H1 (cell line): ENCODE measurements around the gene SUMF1. TPM values are rescaled to one million over a fixed set of nuclear protein-coding genes. Genes with fewer than 3 reads are reported as not detected.

ENCODE experiments used
- CTCF ChIA-PET: fragments of 300-600 bp; sonication (Branson Sonifier 250); formaldehyde crosslinking; loops from one replicate; lab custom pipeline; 2021; ENCODE audit not compliant: partially characterized antibody; lab: Charles Lee
- POLR2A ChIA-PET: fragments of 300-600 bp; sonication (Branson Sonifier 250); formaldehyde crosslinking; loops from one replicate; lab custom pipeline; 2021; ENCODE audit warnings: inconsistent platforms; ENCODE audit not compliant: partially characterized antibody; lab: Charles Lee
- DNase-seq, 2 experiments: peaks; one replicate each; pipeline versions ENCODE4 v3.0.0 to v3.0.0-alpha.2; 2010 to 2022; ENCODE audit warnings: low spot score in 2 of 2, low read depth in 1 of 2, mixed read lengths in 1 of 2
- FAIRE-seq: peaks from 2 replicates; lab custom pipeline; 2011; peaks lifted over from hg19 to GRCh38; lab: Jason Lieb, UNC
- H2AFZ ChIP-seq: 2 replicates; pipeline ENCODE4 v1.8.1; 2012; ENCODE audit warnings: low read length, inconsistent platforms
- H2AK5ac ChIP-seq: 2 replicates; pipeline ENCODE4 v1.6.1; 2013; ENCODE audit warnings: low read depth, low read length
- H2BK120ac ChIP-seq: replicated peaks from 2 replicates; pipeline ENCODE3; 2013; ENCODE audit warnings: low read depth, low read length, inconsistent platforms
- H2BK12ac ChIP-seq: 2 replicates; pipeline ENCODE4 v1.6.1; 2013; ENCODE audit warnings: low read depth, low read length
- H2BK15ac ChIP-seq: 2 replicates; pipeline ENCODE4 v1.6.1; 2013; ENCODE audit warnings: low read length
- H2BK20ac ChIP-seq: 2 replicates; pipeline ENCODE4 v1.6.1; 2013; ENCODE audit warnings: low read length
- H2BK5ac ChIP-seq: 2 replicates; pipeline ENCODE4 v1.6.1; 2013; ENCODE audit warnings: low read depth, low read length
- H3K14ac ChIP-seq: 2 replicates; pipeline ENCODE4 v1.6.1; 2013; ENCODE audit warnings: inconsistent platforms; ENCODE audit not compliant: insufficient read length
- H3K18ac ChIP-seq: 2 replicates; pipeline ENCODE4 v1.6.1; 2013; ENCODE audit warnings: low read length; ENCODE audit errors: extremely low read depth
- H3K23ac ChIP-seq: 2 replicates; pipeline ENCODE4 v1.6.1; 2013; ENCODE audit warnings: inconsistent platforms; ENCODE audit not compliant: insufficient read length
- H3K23me2 ChIP-seq: 2 replicates; pipeline ENCODE4 v1.6.1; 2013; ENCODE audit warnings: low read depth, low read length
- H3K27ac ChIP-seq: 2 replicates; pipeline ENCODE4 v1.6.1; 2011; ENCODE audit warnings: low read depth, low read length, inconsistent platforms
- H3K27me3 ChIP-seq, 4 experiments: replicated peaks in 1 of 4; 1 replicate in 1 of 4; 2 replicates in 3 of 4; pipeline versions ENCODE4 v1.6.1 to v1.8.1; 2011 to 2013; ENCODE audit warnings: low read length in 3 of 4, mild to moderate bottlenecking in 3 of 4, inconsistent platforms in 2 of 4, mixed read lengths in 2 of 4, moderate library complexity in 1 of 4; ENCODE audit not compliant: control insufficient read depth in 3 of 4, insufficient read depth in 3 of 4; ENCODE audit errors: extremely low read depth in 1 of 4
- H3K36me3 ChIP-seq, 4 experiments: 2 replicates each; pipeline versions ENCODE4 v1.6.1 to v1.8.1; 2011 to 2013; ENCODE audit warnings: mild to moderate bottlenecking in 4 of 4, low read length in 3 of 4, moderate library complexity in 2 of 4, control low read depth in 1 of 4, inconsistent platforms in 1 of 4; ENCODE audit not compliant: insufficient read depth in 4 of 4, control insufficient read depth in 2 of 4
- H3K4ac ChIP-seq: replicated peaks from 2 replicates; pipeline ENCODE3; 2013; ENCODE audit warnings: low read length, low read depth, mixed read lengths, inconsistent platforms; ENCODE audit not compliant: insufficient read length
- H3K4me1 ChIP-seq, 4 experiments: replicated peaks in 1 of 4; 1 replicate in 1 of 4; 2 replicates in 3 of 4; pipeline versions ENCODE4 v1.6.1 to v1.8.1; 2011 to 2013; ENCODE audit warnings: low read length in 3 of 4, inconsistent platforms in 2 of 4, mixed read lengths in 1 of 4; ENCODE audit not compliant: insufficient read depth in 4 of 4, control insufficient read depth in 3 of 4
- H3K4me2 ChIP-seq, 2 experiments: 2 replicates each; pipeline versions ENCODE4 v1.6.1 to v1.8.1; 2011 to 2013; ENCODE audit warnings: low read depth in 2 of 2, low read length in 2 of 2, control low read depth in 1 of 2, inconsistent platforms in 1 of 2, mild to moderate bottlenecking in 1 of 2; ENCODE audit not compliant: insufficient read depth in 1 of 2
- H3K4me3 ChIP-seq, 4 experiments: fragments of 200-600, 300-600 bp in 1 of 4; sonication (generic), shearing (Covaris generic), sonication (Bioruptor Twin) in 1 of 4; 2 replicates each; pipeline versions ENCODE4 v1.5.1 to v1.8.1; 2011 to 2016; ENCODE audit warnings: low read length in 4 of 4, low read depth in 3 of 4, control low read depth in 2 of 4, inconsistent platforms in 2 of 4, mild to moderate bottlenecking in 2 of 4, mixed read lengths in 1 of 4, moderate library complexity in 1 of 4; ENCODE audit not compliant: insufficient read depth in 2 of 4; ENCODE audit errors: extremely low read depth in 1 of 4
- H3K56ac ChIP-seq: replicated peaks from 2 replicates; pipeline ENCODE3; 2013; ENCODE audit warnings: low read depth, mild to moderate bottlenecking, mixed read lengths, low read length, inconsistent platforms; ENCODE audit not compliant: insufficient read length
- H3K79me1 ChIP-seq: 2 replicates; pipeline ENCODE4 v1.6.1; 2013; ENCODE audit warnings: low read depth, low read length, control low read depth
- H3K79me2 ChIP-seq, 2 experiments: 2 replicates each; pipeline versions ENCODE4 v1.6.1 to v1.8.1; 2012 to 2013; ENCODE audit warnings: low read length in 2 of 2, mild to moderate bottlenecking in 2 of 2, inconsistent platforms in 1 of 2; ENCODE audit not compliant: insufficient read depth in 2 of 2, control insufficient read depth in 1 of 2
- H3K9ac ChIP-seq, 4 experiments: replicated peaks in 1 of 4; 1 replicate in 1 of 4; 2 replicates in 3 of 4; pipeline versions ENCODE4 v1.6.1 to v1.8.1; 2011 to 2013; ENCODE audit warnings: low read depth in 3 of 4, low read length in 3 of 4, control low read depth in 2 of 4, mild to moderate bottlenecking in 2 of 4, moderate library complexity in 2 of 4, inconsistent platforms in 1 of 4; ENCODE audit errors: extremely low read depth in 1 of 4
- H3K9me3 ChIP-seq, 2 experiments: 2 replicates each; pipeline versions ENCODE4 v1.6.1 to v1.8.1; 2012 to 2013; ENCODE audit warnings: mild to moderate bottlenecking in 2 of 2, moderate library complexity in 2 of 2, control low read depth in 1 of 2, inconsistent platforms in 1 of 2, low read depth in 1 of 2, low read length in 1 of 2, mixed read lengths in 1 of 2; ENCODE audit not compliant: insufficient read depth in 2 of 2
- H4K20me1 ChIP-seq, 2 experiments: replicated peaks in 1 of 2; 2 replicates each; pipeline versions ENCODE3 to v1.8.1; 2011 to 2013; ENCODE audit warnings: inconsistent platforms in 2 of 2, low read length in 2 of 2, mild to moderate bottlenecking in 1 of 2; ENCODE audit not compliant: insufficient read depth in 2 of 2, control insufficient read depth in 1 of 2
- H4K5ac ChIP-seq: 2 replicates; pipeline ENCODE4 v1.6.1; 2013; ENCODE audit warnings: low read length, low read depth, mixed read lengths, inconsistent platforms; ENCODE audit not compliant: insufficient read length
- H4K8ac ChIP-seq: 2 replicates; pipeline ENCODE4 v1.8.0; 2013; ENCODE audit warnings: mild to moderate bottlenecking, moderate library complexity, low read length, inconsistent platforms; ENCODE audit not compliant: insufficient read depth; ENCODE audit errors: extremely low read depth
- H4K91ac ChIP-seq: replicated peaks from 2 replicates; pipeline ENCODE3; 2013; ENCODE audit warnings: low read length, mixed read lengths, inconsistent platforms; ENCODE audit not compliant: insufficient read length
- FOSL1 ChIP-seq: IDR thresholded peaks from 2 replicates; pipeline ENCODE4 v1.6.1; 2011; ENCODE audit warnings: mild to moderate bottlenecking, low read depth, low read length, moderate library complexity; ENCODE audit not compliant: insufficient read depth
- KDM1A ChIP-seq: fragments of 200-600, 300-600 bp; sonication (generic); IDR thresholded peaks from 2 replicates; pipeline ENCODE4 v1.7.1; 2016; ENCODE audit warnings: mild to moderate bottlenecking, low read length, borderline replicate concordance
- PHF8 ChIP-seq: fragments of 200-600 bp; sonication (generic); conservative IDR thresholded peaks from 2 replicates; pipeline ENCODE4 v1.7.1; 2012; ENCODE audit warnings: low read depth, mild to moderate bottlenecking, inconsistent platforms, low read length, moderate library complexity
- RNF2 ChIP-seq: fragments of 200-900, 300-1000 bp; sonication (generic); IDR thresholded peaks from 2 replicates; pipeline ENCODE4 v1.7.1; 2016; ENCODE audit warnings: borderline replicate concordance, low read depth, mild to moderate bottlenecking, antibody characterized with exemption, low read length; ENCODE audit not compliant: poor library complexity, severe bottlenecking; ENCODE audit errors: missing control alignments
- WGBS, 2 experiments: shearing (Covaris generic) in 1 of 2; methylation state at CpG; one replicate each; pipeline versions ENCODE4 v1.1.6 to v1.1.7; 2013 to 2015; ENCODE audit warnings: low lambda C conversion rate in 2 of 2, mixed read lengths in 2 of 2, inconsistent platforms in 1 of 2, low coverage in 1 of 2, missing lambda C conversion rate in 1 of 2; ENCODE audit not compliant: insufficient replicate concordance in 2 of 2, insufficient coverage in 1 of 2, insufficient read length in 1 of 2; ENCODE audit errors: extremely low coverage in 1 of 2, missing lambda C conversion rate in 1 of 2; 5-methylcytosine and 5-hydroxymethylcytosine counted together
- polyA plus RNA-seq, 7 experiments: library from polyadenylated mRNA; depleted of rRNA in 3 of 7; stranded (reverse) in 5 of 7; unstranded in 2 of 7; fragments of >200 nt in 5 of 7; fragments of 200-250 nt in 2 of 7; gene quantifications; 1 replicate in 5 of 7; 2 replicates in 1 of 7; 4 replicates in 1 of 7; pipeline versions ENCODE4 v1.2.1 to v1.2.3, GENCODE V29; 2011 to 2013; ENCODE audit warnings: missing spikeins in 2 of 7, mixed read lengths in 2 of 7
- total RNA-seq: library from RNA; stranded (reverse); fragmentation: NEBNext Ultra II Directional; extraction: Animal tissue kit (Norgen Biotek cat#: 25700); gene quantifications from 2 replicates; pipeline ENCODE4 v1.2.1, GENCODE V29; 2021
- TF ChIP-seq, protein P1 (sequence below): IDR thresholded peaks from 2 replicates; pipeline ENCODE4 v1.6.1; 2011; ENCODE audit warnings: low read depth, mild to moderate bottlenecking, low read length; ENCODE audit not compliant: insufficient read depth

SUMF1 gene
- total and polyA plus RNA-seq, 2 of the 8 experiments (the other 6 are each of a cell fraction or from before 2014, with no cell fraction given), result 12.5 to 15.0 TPM

DNA sequence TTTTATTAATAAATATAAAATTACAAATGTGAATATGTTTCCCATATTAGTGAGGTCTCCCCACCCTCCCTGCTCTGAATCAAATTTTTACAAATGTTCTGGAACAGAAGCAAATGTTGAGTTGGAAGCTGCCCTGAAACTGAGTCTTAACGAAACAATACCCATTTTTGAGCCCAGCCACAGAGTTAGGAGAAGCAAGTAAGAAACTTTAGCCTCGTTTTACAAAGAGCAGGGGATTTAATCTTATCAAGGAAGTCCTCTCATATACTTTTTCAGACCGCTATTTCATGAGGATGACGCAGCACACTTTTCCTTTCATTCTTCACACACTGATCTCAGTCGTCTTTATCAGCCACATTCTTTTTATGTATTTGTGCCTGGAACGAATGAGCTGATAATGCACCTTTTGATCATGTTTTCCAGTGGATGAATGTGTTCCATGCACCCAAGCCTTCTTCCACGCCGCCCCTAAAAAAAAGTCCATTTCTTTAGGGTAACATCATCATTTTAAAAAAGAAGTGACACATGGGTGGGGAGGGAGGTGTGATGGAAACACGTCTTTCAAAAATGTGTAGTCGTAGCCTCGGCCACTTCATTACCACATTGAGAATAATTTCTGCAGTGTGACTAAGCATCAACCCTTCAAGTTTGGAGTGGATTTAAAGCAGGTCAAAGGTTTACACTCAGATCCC, 115.8 kb downstream of the SUMF1 start:
- no peak overlapping the region for H3K4ac ChIP-seq
- H3K23ac ChIP-seq, result no peak overlapping the region
- no peak overlapping the region for H2BK15ac ChIP-seq
- no peak overlapping the region for H2BK5ac ChIP-seq
- H2AFZ ChIP-seq, result no peak overlapping the region
- H3K4me2 ChIP-seq, result no peak overlapping the region
- H3K27me3 ChIP-seq, result no peaks in the 10 kb centered on the region
- no peak overlapping the region for H2BK12ac ChIP-seq
- H4K8ac ChIP-seq, result no peak overlapping the region
- H4K20me1 ChIP-seq, result no peaks in the 10 kb centered on the region
- H3K56ac ChIP-seq, result no peak overlapping the region
- DNase-seq (no peak), FAIRE-seq (no peak)
- H3K18ac ChIP-seq, result no peak overlapping the region
- 83% methylated on average over 11 of the region's 11 CpGs; no CpG with 5 or more reads in 1 of the 2 experiments for WGBS, 2 experiments
- POLR2A ChIA-PET, result interaction anchor here (0.9 kb wide), 2 partner anchors 116 to 142 kb away, joined by 3 to 6 read pairs; partner anchors contain the start of genes ITPR1 and SUMF1
- no peaks in the 10 kb centered on the region for H3K9me3 ChIP-seq
- no peak overlapping the region for H3K27ac ChIP-seq
- no peak for TF ChIP-seq PHF8
- no peak for TF ChIP-seq KDM1A
- TF ChIP-seq FOSL1, result no peak
- TF ChIP-seq, protein P1, sequence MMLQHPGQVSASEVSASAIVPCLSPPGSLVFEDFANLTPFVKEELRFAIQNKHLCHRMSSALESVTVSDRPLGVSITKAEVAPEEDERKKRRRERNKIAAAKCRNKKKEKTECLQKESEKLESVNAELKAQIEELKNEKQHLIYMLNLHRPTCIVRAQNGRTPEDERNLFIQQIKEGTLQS, result no peak
- no peak for TF ChIP-seq RNF2
- TF ChIP-seq, all 59 proteins: peak for 0
- Histone ChIP-seq H3K14ac (no peak overlapping the region), H3K79me2 (no peaks in the 10 kb centered on the region), H3K36me3 (no peaks in the 10 kb centered on the region), H4K91ac (no peak overlapping the region), H3K23me2 (no peaks in the 10 kb centered on the region; the same call in 1 of the 2 replicates), H2BK20ac (no peak overlapping the region), H2AK5ac (no peak overlapping the region), H3K79me1 (no peaks in the 10 kb centered on the region), H2BK120ac (no peak overlapping the region), H3K4me1 (no peaks in the 10 kb centered on the region), H3K9ac (no peak overlapping the region), H3K4me3 (no peak overlapping the region), H4K5ac (no peak overlapping the region)
- CTCF ChIA-PET, result interaction anchor here (0.6 to 5.5 kb wide), 67 partner anchors 9 to 846 kb away, joined by 3 to 47 read pairs (median 4); partner anchors contain the start of gene ITPR1
